Ovary (tissue), 3 donors: ENCODE results near the gene SPATA2.

Experiments
- CTCF ChIP-seq, 3 donors: fragments of 450-650 bp in 2 of 3; fragments of 200-600 bp in 1 of 3; IDR thresholded peaks; one replicate each; pipeline versions ENCODE4 v1.5.1 to v1.8.0; 2016 to 2022; ENCODE audit warnings: antibody characterized with exemption in 3 of 3, mild to moderate bottlenecking in 1 of 3
- EP300 ChIP-seq: sonication (generic); formaldehyde crosslinking; IDR thresholded peaks from one replicate; pipeline ENCODE4 v1.6.1; 2017; ENCODE audit warnings: antibody characterized with exemption
- POLR2A ChIP-seq: fragments of 450-650 bp; IDR thresholded peaks from one replicate; pipeline ENCODE4 v1.6.1; 2017; ENCODE audit warnings: antibody characterized with exemption, mild to moderate bottlenecking, moderate library complexity
- donor health status: DM: no; HTN: no; CAD: no.

DNA sequence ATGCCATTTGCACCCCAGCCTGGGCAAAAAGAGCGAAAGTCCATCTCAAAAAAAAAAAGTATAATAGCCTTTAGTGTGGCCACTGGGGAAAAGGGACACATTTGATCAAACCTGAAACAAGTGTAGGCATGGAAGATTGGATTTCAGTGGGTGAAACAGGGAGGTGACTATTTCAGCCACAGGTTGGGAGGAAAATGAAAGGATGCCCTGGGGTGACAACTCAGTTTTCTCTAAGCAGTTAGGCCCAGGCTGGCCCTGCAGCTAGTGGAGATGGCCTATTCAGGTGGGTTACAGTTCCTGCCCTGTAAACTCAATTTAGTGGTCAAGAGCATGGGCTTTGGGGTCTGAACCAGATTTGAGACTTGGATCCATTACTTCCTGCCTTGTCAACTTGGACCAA is 36.4 kb downstream of the SPATA2 start:
- TF ChIP-seq CTCF (IDR thresholded peaks at IDR 0.05): no peak
- TF ChIP-seq POLR2A: no peak
- no peak for TF ChIP-seq EP300
